GM18498 (cell line): Measurements from ENCODE around the gene CFI.
A peak's percentile ranks its signal among the peaks of the same experiment; 100 is the strongest.

Source experiments
- ATAC-seq: cut with Tn5 transposase; IDR thresholded peaks from one replicate; pipeline ENCODE4 v1.9.1; 2021; ENCODE audit warnings: mild to moderate bottlenecking, moderate library complexity; ENCODE audit not compliant: unreplicated experiment

The CFI gene

GRCh38 chr4:109733728-109734127, 68.1 kb downstream of the CFI start:
- ATAC-seq, result no peak

DNA sequence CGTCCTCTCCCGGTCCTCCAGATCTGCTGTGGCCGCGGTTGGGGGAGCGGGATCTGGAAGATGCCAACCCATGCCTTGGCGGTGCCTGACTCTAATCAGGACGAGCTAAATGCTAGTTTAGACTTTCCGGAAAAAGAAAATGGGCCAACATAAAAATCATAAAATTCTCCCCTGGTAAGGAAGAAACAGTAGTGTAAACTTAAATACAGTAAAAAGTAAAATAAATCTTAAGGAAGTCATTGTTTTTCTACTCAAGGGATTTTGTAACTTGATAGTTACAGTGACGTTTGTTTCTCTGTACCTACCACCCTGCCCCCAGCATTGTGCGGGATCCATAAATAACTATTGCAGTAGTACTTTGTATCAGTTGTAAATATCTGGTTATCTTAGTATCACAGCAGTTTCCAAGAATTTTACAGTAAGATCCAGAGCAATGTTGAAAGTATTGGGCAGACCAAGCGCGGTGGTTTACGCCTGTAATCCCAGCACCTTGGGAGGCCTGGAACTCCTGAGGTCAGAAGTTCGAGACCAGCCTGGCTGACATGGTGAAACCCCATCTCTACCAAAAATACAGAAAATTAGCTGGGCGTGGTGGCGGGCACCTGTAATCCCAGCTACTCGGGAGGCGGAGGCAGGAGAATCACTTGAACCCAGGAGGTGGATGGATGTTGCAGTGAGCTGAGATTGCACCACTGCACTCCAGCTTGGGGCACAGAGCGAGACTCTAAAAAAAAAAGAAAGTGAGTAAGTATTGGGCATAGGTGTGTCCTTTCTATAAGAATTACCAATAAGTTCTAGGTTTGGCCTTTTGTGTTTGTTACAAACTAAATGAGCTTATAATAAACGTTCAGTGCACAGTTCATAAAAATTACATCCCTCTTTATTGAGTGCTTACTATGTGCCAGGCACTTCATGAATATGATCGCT, 70.9 kb downstream of the CFI start:
- no peak for ATAC-seq

DNA sequence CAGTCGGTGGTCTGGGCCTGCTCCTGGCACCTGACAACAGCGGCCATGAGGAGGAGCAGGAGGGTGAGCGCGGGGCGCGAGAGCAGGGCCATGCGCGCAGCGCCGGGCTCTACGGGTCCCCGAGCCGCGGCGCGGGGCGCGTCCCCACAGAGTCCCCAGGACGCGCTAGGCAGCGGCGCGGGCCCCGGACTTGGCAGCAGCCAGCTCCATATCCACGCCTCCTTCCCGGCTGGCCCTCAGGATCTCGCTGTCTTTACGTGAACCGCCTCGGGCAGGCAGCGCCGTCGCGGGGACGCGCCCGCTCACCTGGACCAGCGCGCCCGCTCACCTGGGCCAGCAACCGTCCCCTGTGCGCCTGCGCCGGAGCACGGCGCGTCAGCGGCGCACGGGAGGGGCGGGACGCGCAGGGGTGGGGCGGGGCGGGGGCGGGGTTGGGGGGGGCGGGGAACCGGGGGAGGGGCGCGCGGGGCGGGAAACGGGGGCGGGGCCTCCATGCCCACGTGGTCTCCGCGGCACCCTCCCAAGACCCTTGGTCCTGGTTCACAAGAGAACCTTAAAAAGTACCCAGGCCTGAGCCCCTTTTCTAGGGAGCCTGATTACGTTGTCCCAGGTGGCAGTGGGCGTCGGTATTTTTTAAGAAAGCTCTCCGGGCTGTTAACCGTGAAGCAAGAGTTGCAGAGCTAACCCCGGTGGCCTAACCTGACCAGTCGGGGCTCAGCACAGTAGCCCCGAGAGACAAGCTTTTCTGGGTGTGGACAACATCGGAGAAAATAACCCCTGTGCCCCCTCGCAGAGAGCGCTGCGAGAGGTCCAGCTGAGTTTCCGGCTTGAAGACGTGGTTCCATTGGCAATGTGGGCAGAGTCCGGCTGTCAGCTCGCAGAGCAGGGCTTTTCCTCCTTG, 71.8 kb downstream of the CFI start, which contains the start of gene PLA2G12A:
Gene PLA2G12A, minus strand, starts transcription at position 353 of the 901 bp plus-strand sequence. Its CDS starts 261 bp downstream, at position 92.
- peak; percentile 89 for ATAC-seq

DNA sequence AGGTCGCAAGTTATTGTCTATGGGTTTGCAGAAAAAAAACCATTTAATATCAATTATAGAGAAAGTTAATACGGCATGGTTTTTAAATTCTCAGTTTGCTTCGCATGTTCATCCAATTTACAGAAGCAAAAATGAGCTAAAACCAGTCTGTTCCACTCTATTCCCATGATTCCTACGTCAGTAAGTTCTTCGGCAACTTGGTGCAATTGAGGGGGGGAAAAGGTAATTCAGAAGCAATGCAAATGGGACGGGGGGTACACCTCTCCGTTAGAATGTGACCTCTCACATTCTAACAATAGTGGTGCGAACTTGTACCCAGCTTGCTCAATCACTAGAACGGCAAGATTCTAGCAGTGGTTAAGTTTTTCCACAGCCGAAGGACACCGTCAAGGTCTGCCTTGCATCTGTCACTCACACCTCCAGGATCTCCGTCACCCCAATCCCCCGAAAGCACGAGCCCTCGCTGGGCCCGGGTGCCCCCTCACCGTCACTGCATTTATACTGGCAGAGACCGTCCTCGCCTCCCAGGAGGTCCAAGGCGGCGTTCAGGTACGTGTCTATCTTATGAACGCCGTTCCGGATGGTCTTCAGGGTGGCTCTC, 72.6 kb downstream of the CFI start:
- ATAC-seq, result no peak

- no peak for ATAC-seq
Observed at GRCh38 chr4:109728385-109728784, 73.4 kb downstream of the CFI start.

DNA sequence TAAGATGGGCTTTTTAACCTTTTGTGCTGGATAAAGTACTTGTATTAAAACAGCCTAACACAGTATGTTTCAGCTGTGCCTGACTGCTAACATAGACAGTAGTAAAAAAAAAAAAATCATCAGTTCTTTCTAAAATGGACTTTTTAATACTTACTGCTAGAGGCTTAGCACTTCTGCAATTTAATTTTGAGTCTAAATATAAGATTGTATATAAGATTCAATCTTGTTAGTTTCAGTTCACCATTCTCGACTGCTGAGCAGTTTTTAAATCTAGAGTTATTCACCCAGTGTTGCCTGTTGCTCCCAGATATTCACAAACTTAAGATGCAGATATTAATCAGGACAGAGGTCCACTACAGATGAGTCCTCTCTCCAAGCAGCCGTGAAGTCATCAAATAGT, 78.7 kb downstream of the CFI start:
- no peak for ATAC-seq

DNA sequence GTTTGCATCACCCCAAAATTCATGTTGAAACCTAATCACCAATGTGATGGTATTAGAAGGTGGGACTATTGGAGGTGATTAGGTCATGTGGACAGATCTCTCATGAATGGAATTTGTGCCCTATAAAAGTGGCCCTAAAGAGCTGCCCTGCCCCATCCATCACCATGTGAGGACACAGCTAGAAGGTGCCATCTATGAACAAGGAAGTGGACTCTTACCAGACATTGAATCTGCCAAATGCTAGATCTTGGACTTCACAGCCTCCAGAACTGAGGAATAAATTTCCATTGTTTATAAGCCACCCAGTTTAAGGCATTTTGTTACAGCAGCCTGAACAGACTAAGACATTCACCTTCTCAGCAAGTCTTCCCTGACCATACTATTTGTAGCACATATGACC, 79.4 kb downstream of the CFI start:
- ATAC-seq, result no peak

DNA sequence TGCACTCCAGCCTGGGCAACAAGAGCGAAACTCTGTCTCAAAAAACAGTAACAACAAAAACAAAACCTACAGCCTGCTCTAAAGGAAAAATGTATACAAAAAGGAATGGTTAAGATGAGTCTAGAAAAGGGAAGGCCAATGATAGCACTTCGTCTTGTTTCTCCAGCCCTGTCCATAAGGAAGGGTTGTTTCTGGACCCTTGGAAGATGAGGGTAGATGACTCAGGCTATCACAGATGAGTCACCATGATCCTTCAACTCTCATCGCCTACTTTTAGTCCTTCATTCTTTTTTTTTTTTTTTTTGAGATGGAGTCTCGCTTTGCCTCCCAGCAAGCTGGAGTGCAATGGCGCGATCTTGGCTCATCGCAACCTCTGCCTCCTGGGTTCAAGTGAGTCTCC, 80.8 kb downstream of the CFI start:
- ATAC-seq, result no peak

GRCh38 chr4:109719604-109720003, 82.2 kb downstream of the CFI start:
- ATAC-seq, result no peak

GRCh38 chr4:109718759-109719158, 83.0 kb downstream of the CFI start:
- ATAC-seq, result no peak

- no peak for ATAC-seq
Observed at GRCh38 chr4:109713500-109713899, 88.3 kb downstream of the CFI start.

GRCh38 chr4:109708990-109709389, 92.8 kb downstream of the CFI start:
- ATAC-seq, result peak; percentile 98

- no peak for ATAC-seq
Observed at GRCh38 chr4:109708435-109708834, 93.4 kb downstream of the CFI start.

DNA sequence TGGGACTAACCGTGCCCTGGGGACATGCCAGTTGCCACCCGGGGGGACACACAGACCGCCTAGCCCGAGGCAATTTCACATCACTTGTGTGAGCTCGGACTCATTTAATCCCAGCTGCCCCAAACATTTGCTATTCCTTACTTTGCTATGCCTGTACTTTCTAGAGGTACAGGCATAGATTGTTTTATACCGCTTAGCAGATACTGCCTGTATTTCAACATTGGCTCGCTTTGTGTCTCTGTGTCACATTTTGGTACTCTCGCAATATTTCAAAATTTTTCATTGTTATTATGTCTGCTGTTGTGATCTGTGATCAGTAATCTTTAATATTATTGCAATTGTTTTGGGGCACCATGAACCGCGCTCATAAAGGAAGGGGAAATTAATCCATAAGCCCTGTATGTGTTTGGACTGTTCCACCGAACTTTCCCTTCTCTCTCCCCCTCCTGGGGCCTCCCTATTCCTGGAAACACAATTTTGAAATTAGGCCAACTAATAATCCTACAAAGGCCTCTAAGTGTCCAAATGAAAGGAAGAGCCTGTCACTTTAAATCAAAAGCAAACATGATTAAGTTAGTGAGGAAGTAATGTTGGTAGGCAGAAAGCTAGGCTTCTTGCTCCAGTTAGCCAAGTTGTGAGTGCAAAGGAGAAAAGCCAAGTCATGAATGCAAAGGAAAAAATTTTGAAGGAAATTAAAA, 98.0 kb downstream of the CFI start:
- no peak for ATAC-seq

DNA sequence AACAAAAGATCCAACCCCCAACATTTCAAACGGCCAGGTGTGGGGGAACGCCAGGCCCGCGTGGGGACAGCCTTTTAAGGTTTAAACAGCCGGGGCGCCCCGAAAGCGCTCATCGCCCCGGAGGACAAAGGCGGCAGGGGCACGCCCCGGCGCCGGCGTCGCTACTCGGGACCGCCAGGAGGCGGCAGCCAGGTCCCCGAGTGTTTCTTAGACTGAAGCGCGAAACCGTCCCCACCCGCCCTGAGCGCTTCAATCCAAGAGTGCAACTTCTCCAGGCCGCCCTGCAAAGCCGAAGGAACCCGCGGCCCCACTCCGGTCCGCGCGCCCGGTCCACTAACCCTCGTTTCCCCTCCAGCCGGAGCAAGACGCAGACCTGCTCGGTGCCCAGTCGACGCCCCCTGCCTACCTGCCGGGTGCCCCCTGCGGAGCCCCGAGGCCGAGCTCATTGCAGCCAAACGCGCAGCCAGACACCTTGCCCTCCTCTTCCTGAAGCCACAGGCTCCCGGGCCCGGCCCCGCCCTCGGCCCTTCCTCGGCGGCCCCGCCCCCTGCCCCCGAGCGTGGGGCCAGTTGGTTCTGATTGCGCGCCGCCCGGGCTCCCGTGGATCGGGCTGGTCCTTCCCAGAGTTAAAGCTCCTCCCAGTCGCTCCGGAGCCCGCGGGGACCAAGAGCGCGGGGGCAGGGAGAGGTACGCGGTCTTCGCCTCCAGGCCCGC, 98.7 kb downstream of the CFI start, which contains the start of gene CASP6:
Gene CASP6, minus strand, starts transcription at position 496 of the 714 bp plus-strand sequence. Its CDS starts 50 bp downstream, at position 446.
- ATAC-seq, result peak; percentile 80

DNA sequence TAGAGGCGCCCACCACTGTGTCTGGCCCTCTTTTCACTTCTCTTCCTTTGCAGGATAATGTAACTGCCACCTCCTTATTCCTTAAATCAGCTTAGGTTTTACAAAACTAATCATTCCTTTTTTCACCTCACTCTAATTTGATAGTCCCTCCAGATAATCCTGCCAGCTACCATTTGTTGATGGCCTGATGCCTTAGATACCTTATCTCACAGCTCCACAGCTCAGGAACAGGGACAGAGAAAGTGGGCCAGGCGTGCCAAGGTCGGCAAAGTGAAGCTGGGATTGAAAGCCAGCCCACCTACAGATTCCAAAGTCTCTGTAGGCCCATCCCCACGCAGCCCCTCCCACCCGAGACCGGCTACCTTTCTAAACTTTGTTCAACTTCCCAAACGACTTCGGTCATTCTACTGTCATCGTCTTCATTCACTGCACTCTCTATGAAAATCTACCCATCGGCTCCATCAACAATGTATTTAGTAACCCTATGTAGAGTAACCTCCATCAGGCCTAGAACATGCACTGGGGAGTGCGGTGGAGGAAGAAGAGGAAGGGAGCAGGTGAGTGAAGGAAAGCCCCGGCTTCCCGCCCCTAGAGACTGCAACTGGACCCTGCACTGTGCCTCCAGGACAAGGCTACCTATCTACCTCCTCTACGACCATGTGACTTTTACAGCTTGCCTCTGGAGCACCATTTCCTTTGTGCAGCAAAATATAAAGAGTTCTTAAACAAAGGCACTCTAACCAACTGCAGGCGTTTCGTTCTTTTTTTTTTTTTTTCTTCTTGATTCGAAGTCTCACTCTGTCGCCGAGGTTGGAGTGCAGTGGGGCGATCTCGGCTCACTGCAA, 100.0 kb downstream of the CFI start:
- ATAC-seq, result no peak

DNA sequence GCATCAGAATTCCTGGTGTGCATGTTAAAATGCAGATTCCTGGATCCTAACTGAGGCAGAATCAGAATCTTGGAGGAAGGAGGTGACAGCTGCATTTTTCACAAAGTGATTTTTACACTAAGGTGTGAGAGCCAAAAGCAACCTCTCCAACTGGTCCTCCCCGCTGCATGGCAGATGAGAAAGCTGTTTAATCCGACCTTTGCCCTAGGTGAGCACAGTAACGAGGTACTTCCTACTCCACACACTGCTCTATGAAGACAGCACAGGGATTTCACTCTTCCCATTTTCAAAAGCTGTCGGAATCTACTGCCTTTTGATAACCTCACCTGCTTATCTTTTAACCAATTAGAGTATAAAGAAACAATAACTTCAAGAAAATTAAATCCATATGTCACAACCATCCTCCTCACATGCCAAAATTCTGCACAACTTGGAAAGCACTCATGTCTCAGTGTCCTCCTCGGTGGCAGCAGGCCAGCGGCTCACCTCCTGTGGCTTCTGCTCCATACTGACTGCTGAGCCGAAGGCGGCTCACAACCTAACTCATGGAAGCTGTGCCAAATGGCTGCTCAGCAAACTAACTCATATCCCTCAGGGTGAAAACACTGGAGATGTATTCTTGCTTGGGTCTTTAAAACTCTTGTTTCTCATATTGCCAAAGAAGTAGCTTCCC, 102.1 kb downstream of the CFI start:
- no peak for ATAC-seq

DNA sequence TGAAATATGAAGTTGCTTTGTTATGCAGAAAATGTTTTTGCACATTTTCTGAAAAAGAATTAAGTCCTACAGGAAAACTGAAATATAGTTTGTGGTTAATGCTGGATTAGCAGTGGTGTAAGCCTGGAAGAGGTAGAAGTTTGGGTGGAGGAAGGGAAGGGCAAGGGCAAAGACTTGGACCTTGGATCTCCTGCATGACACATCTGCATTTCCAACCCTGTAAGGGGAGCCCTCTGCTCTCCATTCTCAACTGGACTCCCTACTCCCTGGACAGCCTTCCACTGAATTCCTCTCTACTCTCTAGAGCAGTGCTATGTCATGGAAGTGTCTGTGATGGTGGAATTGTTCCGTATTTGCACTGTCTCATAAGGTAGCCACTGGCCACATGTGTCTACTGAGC, 103.1 kb downstream of the CFI start:
- ATAC-seq, result no peak
